Adrenal gland (tissue), 12 donors: ENCODE results near the gene SUN5. TPM values are rescaled to one million over a fixed set of nuclear protein-coding genes. Genes with fewer than 3 reads are reported as not detected.

Source experiments
- DNase-seq, 7 donors: peaks; one replicate each; pipeline ENCODE4 v3.0.0-alpha.2; 2019 to 2020
- H3K27ac ChIP-seq, 5 donors: fragments of 200-600 bp; sonication (generic) in 4 of 5; 1 replicate in 3 of 5; 2 replicates in 2 of 5; pipeline versions ENCODE4 v1.5.1 to v1.8.0; 2016 to 2020; ENCODE audit warnings: mild to moderate bottlenecking in 1 of 5
- H3K27me3 ChIP-seq: fragments of 200-600 bp; 2 replicates; pipeline ENCODE4 v1.8.0; 2021
- H3K36me3 ChIP-seq, 2 donors: fragments of 200-600 bp; replicated peaks in 1 of 2; 1 replicate in 1 of 2; 2 replicates in 1 of 2; pipeline versions ENCODE4 v1.5.1 to v1.8.0; 2018 to 2022
- H3K4me1 ChIP-seq, 2 donors: fragments of 200-600 bp; replicated peaks in 1 of 2; 1 replicate in 1 of 2; 2 replicates in 1 of 2; pipeline versions ENCODE4 v1.5.1 to v1.8.0; 2018 to 2021
- H3K4me3 ChIP-seq, 4 donors: fragments of 200-600 bp; sonication (generic) in 3 of 4; one replicate each; pipeline ENCODE4 v1.5.1; 2016 to 2018
- H3K9me3 ChIP-seq, 3 donors: fragments of 200-600 bp; sonication (generic) in 1 of 3; replicated peaks in 1 of 3; 1 replicate in 2 of 3; 2 replicates in 1 of 3; pipeline versions ENCODE4 v1.5.1 to v1.8.0; 2016 to 2021
- CTCF ChIP-seq, 6 experiments: fragments of 450-650 bp in 4 of 6; fragments of 200-600 bp in 2 of 6; sonication (generic) in 1 of 6; IDR thresholded peaks; 1 replicate in 5 of 6; 2 replicates in 1 of 6; pipeline versions ENCODE4 v1.5.1 to v1.8.0; 2016 to 2021; ENCODE audit warnings: antibody characterized with exemption in 6 of 6, mild to moderate bottlenecking in 2 of 6, moderate library complexity in 1 of 6
- POLR2A ChIP-seq, 2 donors: fragments of 450-650 bp; IDR thresholded peaks; one replicate each; pipeline ENCODE4 v1.6.1; 2017; ENCODE audit warnings: antibody characterized with exemption in 2 of 2, mild to moderate bottlenecking in 2 of 2, moderate library complexity in 1 of 2
- WGBS, 4 donors: extraction: QIAGEN DNeasy Blood & Tissue Kit in 2 of 4; methylation state at CpG; one replicate each; pipeline versions ENCODE4 v1.1.5 to v1.1.7; 2013 to 2017; 5-methylcytosine and 5-hydroxymethylcytosine counted together
- intact Hi-C, 2 donors: fragments of 100-400 bp; cut with DNase I; formaldehyde crosslinking; loops; one replicate each; pipeline versions ENCODE4 v1.14.1 to v1.15.0; 2022 to 2023
- polyA plus RNA-seq, 3 donors: library from polyadenylated mRNA; stranded (reverse); fragments of 200-250 nt in 2 of 3; fragments of 350-450 nt in 1 of 3; fragmentation: Illumina TruSeq in 1 of 3; extraction: RNeasy Lipid Tissue Mini Kit (QIAGEN cat#74804) in 1 of 3; gene quantifications; one replicate each; pipeline ENCODE4 v1.2.3, GENCODE V29; 2013 to 2014
- total RNA-seq, 9 donors: library from RNA; depleted of rRNA in 4 of 9; stranded (reverse); fragments of >200 nt in 4 of 9; fragments of 120-200 nt in 1 of 9; fragmentation: NEBNext Ultra II Directional in 1 of 9; extraction: Animal tissue kit (Norgen Biotek cat#: 25700) in 1 of 9; gene quantifications; one replicate each; pipeline versions ENCODE4 v1.1.0 to v1.2.4, GENCODE V29; 2013 to 2023
- donor health status: healthy with polysubstance abuse.
- donor health status: Bipolar disorder and iron deficiency.
- donor health status: DM: yes; HTN: yes; CAD: no.
- donor health status: DM: no; HTN: no; CAD: no.
- donor health status: DM: no; HTN: no; CAD: no.
- donor health status: DM: yes; HTN: yes; CAD: no.

SUN5 gene
- total and polyA plus RNA-seq, 12 donors: not detected

- H3K27me3 ChIP-seq: no peaks in the 10 kb centered on the region
- H3K36me3 ChIP-seq: no peaks in the 10 kb centered on the region
- H3K9me3 ChIP-seq: no peaks in the 10 kb centered on the region
- TF ChIP-seq POLR2A (IDR thresholded peaks at IDR 0.05) (no peak), CTCF (IDR thresholded peaks at IDR 0.05) (no peak)
- no peaks in the 10 kb centered on the region for H3K4me1 ChIP-seq
- no peak for DNase-seq
- no peak overlapping the region for H3K27ac ChIP-seq
- H3K4me3 ChIP-seq: no peak overlapping the region
- 81 to 88% (median 84%) methylated on average over 20 to 28 of the region's 28 CpGs for whole genome bisulfite sequencing, 4 donors
- intact Hi-C loops: no loop called here
These were observed 43.1 kb downstream of the SUN5 start for GRCh38 chr20:32960849-32961731.

GRCh38 chr20:32960222-32960518 is 44.1 kb downstream of the SUN5 start:
- Histone ChIP-seq H3K27ac (no peak overlapping the region), H3K27me3 (no peaks in the 10 kb centered on the region), H3K9me3 (no peaks in the 10 kb centered on the region), H3K4me1 (no peaks in the 10 kb centered on the region), H3K4me3 (no peak overlapping the region), H3K36me3 (no peaks in the 10 kb centered on the region)
- intact Hi-C loops: no loop called here
- no peak for DNase-seq
- TF ChIP-seq POLR2A (IDR thresholded peaks at IDR 0.05) (no peak), CTCF (IDR thresholded peaks at IDR 0.05) (no peak)

GRCh38 chr20:32959351-32960221 is 44.6 kb downstream of the SUN5 start:
- no peak for DNase-seq
- 85 to 94% (median 90%) methylated on average over 9 to 14 of the region's 14 CpGs for WGBS, 4 donors

More at GRCh38 chr20:32959351-32960221, 44.6 kb downstream of the SUN5 start:
- intact Hi-C loops: no loop called here
- no peak for TF ChIP-seq POLR2A (IDR thresholded peaks at IDR 0.05)
- TF ChIP-seq CTCF (IDR thresholded peaks at IDR 0.05): no peak
- Histone ChIP-seq H3K4me1 (no peaks in the 10 kb centered on the region), H3K36me3 (no peaks in the 10 kb centered on the region), H3K9me3 (no peaks in the 10 kb centered on the region), H3K4me3 (no peak overlapping the region), H3K27me3 (no peaks in the 10 kb centered on the region), H3K27ac (no peak overlapping the region)
